Measurements from ENCODE around the gene LIG4.
A peak's percentile ranks its signal among the peaks of the same experiment; 100 is the strongest.

LIG4 gene

DNA sequence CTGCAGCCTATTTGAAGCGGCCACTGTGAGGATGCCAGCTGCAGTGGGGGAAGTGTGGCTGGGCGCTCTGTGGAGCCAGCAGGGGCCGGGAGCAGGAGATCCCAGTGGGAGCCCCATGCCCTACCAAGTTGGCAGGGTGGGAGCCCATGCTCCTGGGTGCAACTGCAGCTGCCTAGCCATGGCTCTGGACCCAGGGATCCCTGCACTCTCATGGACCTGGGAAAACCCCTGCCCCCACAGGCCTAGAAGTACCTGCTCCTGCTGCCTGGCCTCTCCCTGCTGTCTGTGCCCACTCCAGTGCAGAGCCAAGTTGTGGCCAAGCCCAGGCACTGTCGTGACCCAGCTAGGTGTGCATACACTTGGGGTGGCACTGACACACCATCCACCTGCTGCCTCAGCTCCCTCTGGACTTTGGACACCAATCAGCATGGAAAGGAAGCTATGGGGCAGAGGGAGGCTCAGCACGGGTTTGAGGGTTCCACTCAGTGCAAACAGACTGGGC is 20.9 kb downstream of the LIG4 start:
- DNase-seq (ENCODE audit: low spot score) = no peak

DNA sequence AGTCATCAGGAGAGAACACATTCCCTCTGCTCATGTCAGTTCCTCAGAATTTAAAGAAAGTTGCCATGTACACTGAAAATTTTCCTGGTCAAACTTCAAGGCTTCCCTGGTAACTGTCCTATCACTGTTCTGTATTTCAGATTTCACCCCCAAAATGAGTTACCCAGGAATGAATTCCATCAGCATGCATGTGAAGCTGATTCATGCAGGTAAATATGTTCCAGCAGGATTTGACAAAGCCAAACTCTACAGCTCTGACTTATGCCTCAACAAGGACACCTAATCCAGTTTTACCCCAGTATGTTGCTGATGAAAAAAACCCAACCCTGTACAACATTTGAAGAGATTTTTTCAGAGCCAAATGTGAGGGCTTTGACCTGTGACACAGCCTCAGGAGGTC is 21.5 kb downstream of the LIG4 start:
- no peak for DNase-seq (ENCODE audit: low spot score)

DNA sequence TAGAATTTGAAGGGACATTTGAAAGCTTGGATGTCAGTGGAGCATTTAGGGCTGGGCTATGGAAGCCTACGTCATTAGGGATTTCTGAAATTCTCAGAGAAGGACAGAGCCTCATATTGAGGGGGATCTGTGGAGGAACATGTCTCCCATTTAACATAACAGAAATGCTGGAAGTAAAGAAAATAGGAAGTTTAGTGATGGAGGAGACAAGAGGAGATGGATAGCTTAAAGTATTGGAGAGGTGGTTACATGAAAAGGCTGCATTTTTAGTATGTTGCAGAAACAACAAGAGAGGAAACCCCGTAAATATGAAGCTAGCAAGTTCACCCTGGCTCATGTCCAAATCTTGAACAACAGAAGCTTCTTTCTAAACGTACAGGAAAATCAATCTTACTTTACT is 24.4 kb downstream of the LIG4 start:
- no peak for DNase-seq (ENCODE audit: low spot score)

DNA sequence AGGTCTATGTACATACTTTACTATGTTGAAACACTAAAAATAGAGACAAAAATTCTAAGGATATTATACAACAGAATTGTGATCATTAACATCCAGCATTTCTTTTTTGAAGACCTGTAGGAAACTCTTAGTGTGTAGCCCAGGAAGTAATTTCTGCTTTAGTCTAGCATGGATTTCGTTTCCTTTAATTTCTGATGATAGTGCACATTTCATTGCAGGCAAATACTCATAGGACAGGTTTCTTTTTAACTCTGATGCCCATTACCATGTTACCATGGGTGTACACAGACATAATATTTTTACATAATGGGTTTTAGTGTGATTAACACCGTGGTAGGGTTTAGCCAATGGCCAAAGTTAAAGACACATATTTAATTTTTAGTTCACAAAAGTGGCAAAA is 27.1 kb downstream of the LIG4 start:
- no peak for DNase-seq (ENCODE audit: low spot score)

DNA sequence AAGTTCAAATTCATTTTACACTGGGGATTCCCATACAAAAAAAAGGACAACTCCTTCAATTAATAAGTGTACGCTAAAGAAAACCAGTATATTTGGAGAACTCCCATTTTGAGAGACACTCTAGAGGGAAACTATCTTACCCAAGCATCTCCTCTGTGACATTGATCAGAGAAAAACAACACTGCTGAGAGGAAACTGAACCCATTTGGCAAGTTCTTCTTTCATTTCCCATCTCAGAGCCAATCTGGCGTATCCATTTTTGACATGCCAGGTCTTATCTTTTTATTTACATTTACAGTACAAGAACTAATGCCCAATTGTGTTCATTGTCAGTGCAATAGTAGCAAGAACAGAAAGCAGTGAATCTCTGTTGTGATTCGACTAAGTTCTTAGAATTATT is 30.1 kb downstream of the LIG4 start:
- peak; percentile 3 for DNase-seq (ENCODE audit: low spot score)

DNA sequence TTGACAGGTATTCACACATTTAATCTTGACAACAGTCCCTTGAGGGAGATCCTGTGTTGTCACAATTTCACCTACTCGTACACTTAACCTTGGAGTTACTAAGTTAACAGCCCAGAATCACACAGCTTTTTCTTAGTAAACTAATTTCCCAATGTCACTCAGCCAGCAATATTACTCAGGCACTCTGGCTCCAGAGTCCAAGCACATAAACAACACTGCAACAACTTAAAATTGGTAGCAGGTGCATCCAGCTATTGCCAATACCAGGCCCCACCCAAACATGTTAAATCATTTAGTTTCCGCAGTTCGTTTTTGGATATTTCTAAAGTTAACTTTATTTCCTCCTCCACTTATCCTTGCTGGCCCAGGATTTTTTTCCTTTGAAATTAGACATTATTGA is 32.7 kb downstream of the LIG4 start:
- no peak for DNase-seq (ENCODE audit: low spot score)

DNA sequence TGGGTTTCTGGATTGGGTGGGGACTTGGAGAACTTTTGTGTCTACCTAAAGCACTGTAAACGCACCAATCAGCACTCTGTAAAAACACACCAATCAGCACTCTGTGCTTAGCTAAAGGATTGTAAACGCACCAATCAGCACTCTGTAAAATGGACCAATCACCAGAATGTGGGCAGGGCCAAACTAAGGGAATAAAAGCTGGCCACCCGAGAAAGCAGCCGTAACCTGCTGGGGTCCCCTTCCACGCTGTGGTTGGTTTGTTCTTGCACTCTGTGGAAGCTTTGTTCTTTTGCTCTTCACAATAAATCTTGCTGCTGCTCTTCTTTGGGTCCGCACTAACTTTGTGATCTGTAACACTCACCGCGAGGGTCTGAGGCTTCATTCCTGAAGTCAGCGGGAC is 37.3 kb downstream of the LIG4 start:
- DNase-seq (ENCODE audit: low spot score) = no peak

DNA sequence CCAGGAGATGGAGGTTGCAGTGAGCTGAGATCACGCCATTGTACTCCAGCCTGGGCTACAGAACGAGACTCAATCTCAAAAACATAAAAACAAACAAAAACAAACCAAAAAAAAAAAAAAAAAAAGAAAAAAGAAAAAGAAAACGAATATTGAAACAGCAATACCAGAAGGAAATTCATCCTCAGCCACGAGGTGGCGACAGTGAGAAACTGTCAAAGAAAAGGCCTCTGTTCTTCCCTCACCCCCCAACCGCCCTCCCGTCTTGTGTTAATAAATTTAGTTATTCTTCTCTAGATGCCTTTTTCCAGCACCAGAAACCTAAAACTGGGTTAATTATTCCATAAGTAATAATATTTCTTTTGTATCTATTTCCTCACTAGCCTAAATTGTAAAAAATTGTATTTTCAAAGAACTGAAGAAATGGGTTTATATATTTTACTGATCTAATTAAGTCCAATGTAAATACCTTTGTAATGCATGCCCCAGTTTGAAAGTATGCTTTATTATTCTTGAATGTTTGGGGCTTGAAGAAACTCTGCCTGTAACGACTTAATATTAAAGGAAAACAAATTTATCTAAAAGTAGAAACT is 38.6 kb downstream of the LIG4 start:
- peak; percentile 44 for DNase-seq (ENCODE audit: low spot score)

DNA sequence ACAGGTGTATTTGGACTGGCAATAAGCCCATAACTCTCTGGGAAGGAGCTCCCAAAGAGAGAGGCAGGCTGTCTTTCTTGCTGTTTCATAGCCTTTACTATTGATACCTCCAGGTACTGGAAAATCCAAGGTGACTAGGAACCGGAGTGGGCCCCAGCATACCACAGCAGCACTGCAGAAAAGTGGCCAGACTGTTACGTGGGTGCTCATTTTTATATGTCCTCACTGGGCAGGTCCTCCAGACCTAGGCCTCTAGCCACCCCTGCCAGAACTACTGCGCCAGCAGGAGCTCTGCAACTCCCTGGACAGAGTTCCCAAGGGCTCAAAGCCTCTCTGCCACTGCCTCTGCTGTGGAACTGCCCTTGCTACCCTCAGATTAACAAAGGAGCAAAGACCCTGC is 46.4 kb downstream of the LIG4 start:
- no peak for DNase-seq (ENCODE audit: low spot score)

DNA sequence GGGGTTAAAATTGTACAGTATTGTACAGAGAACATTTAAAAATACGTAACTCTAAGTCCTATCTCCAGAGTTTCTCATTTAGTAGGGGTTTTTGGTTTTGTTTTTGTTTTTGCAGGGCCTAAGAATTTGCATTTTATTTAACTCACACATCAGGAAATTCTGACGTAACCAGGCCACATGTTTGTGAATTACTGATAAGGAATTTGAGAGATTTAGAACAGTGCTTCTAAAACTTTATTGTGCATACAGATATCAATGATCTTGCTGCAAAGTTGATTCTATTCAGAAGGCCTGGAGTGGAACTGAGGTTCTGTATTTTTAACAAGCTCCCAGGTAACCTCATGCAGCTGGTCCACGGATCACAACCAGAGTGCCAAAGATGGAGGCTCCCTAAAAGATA is 49.3 kb downstream of the LIG4 start:
- DNase-seq (ENCODE audit: low spot score) = no peak

DNA sequence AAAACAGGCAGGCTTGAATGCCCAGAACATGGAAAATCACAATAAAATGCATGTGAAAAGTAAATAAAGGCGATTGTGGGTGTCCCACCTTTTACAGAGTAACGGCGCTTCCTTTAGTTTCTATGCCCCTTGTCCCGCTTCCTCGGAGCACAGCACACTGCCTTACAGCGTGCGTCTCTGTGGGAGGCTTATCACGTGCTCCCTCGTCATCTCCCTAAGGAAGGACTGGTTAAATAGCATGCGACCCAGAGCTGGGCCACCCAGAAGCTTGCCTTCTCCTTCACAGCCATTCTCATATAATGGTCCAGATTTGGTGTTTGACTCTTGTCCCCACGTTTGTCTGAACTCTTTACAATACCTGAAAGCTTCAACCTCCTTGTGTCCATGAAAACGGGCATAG is 56.6 kb downstream of the LIG4 start:
- no peak for DNase-seq (ENCODE audit: low spot score)

Data from germinal center (tissue), 1 donor.